Cardiac septum (tissue), 1 donor: ENCODE measurements around the gene BABAM2. TPM values are rescaled to one million over a fixed set of nuclear protein-coding genes. Genes with fewer than 3 reads are reported as not detected.
"Not testable (repeated sequence)": the region's sequence is repeated elsewhere in the genome, so short reads cannot be mapped to it uniquely, and the experiment has no call there.

ENCODE experiments used
- DNase-seq: peaks from one replicate; pipeline ENCODE4 v3.0.0-alpha.2; 2020; ENCODE audit warnings: low spot score
- intact Hi-C: fragments of 100-400 bp; cut with DNase I; formaldehyde crosslinking; loops from one replicate; pipeline ENCODE4 v1.14.0; 2022
- total RNA-seq: library from RNA; stranded (reverse); fragmentation: NEBNext Ultra II Directional; extraction: Animal tissue kit (Norgen Biotek cat#: 25700); gene quantifications from one replicate; pipeline ENCODE4 v1.2.1, GENCODE V29; 2021
- donor health status: DM: no; HTN: no; CAD: no.

The BABAM2 gene
- total RNA-seq, 1 donor from 2014 or later = 63.4 TPM

GRCh38 chr2:28234807-28235206 lies 344.3 kb downstream of the BABAM2 start:
- intact Hi-C loops = no loop called here
- DNase-seq = no peak

- intact Hi-C loops = no loop called here
- DNase-seq = no peak
These were observed 348.7 kb downstream of the BABAM2 start for GRCh38 chr2:28239207-28239606.

- intact Hi-C loops = no loop called here
- no peak for DNase-seq
These were observed 350.4 kb downstream of the BABAM2 start for GRCh38 chr2:28240937-28241336.

GRCh38 chr2:28247290-28247689 lies 356.8 kb downstream of the BABAM2 start:
- no peak for DNase-seq
- intact Hi-C loops = no loop called here

GRCh38 chr2:28247734-28248133 lies 357.2 kb downstream of the BABAM2 start:
- intact Hi-C loops = no loop called here
- no peak for DNase-seq

- no peak for DNase-seq
- intact Hi-C loops = no loop called here
These were observed 358.0 kb downstream of the BABAM2 start for GRCh38 chr2:28248511-28248910.

GRCh38 chr2:28250006-28250405 lies 359.5 kb downstream of the BABAM2 start:
- intact Hi-C loops = no loop called here

GRCh38 chr2:28251337-28251736 lies 360.8 kb downstream of the BABAM2 start:
- no peak for DNase-seq
- intact Hi-C loops = no loop called here

More at GRCh38 chr2:28250006-28250405, 359.5 kb downstream of the BABAM2 start:
- no peak for DNase-seq

GRCh38 chr2:28252311-28252710 lies 361.8 kb downstream of the BABAM2 start:
- intact Hi-C loops = no loop called here
- no peak for DNase-seq

GRCh38 chr2:28253543-28253942 lies 363.0 kb downstream of the BABAM2 start:
- no peak for DNase-seq
- intact Hi-C loops = no loop called here

GRCh38 chr2:28255231-28255630 lies 364.7 kb downstream of the BABAM2 start:
- DNase-seq, intact Hi-C loops: not testable (repeated sequence)

GRCh38 chr2:28257182-28257581 lies 366.7 kb downstream of the BABAM2 start:
- intact Hi-C loops = no loop called here
- no peak for DNase-seq

- DNase-seq, intact Hi-C loops: not testable (repeated sequence)
These were observed 368.7 kb downstream of the BABAM2 start for GRCh38 chr2:28259226-28259625.

GRCh38 chr2:28263690-28264089 lies 373.2 kb downstream of the BABAM2 start:
- DNase-seq = no peak
- intact Hi-C loops = no loop called here

GRCh38 chr2:28267282-28267681 lies 376.8 kb downstream of the BABAM2 start:
- DNase-seq = no peak
- intact Hi-C loops = no loop called here

- intact Hi-C loops = no loop called here
These were observed 377.9 kb downstream of the BABAM2 start for GRCh38 chr2:28268386-28268785.

GRCh38 chr2:28269019-28269784 lies 378.7 kb downstream of the BABAM2 start:
- intact Hi-C loops = no loop called here

More at GRCh38 chr2:28268386-28268785, 377.9 kb downstream of the BABAM2 start:
- no peak for DNase-seq

GRCh38 chr2:28270456-28271152 lies 380.1 kb downstream of the BABAM2 start:
- DNase-seq = no peak
- intact Hi-C loops = loop anchor here (5.0 kb wide), 1 partner anchor 168 kb away; no protein-coding TSS in a partner anchor

More at GRCh38 chr2:28269019-28269784, 378.7 kb downstream of the BABAM2 start:
- no peak for DNase-seq

- DNase-seq = no peak
- intact Hi-C loops = loop anchor here (5.0 kb wide), 1 partner anchor 169 kb away; no protein-coding TSS in a partner anchor
These were observed 380.8 kb downstream of the BABAM2 start for GRCh38 chr2:28271231-28271918.

- no peak for DNase-seq
- intact Hi-C loops = loop anchor here (5.0 kb wide), 1 partner anchor 170 kb away; no protein-coding TSS in a partner anchor
These were observed 381.4 kb downstream of the BABAM2 start for GRCh38 chr2:28271919-28272250.
